ENCODE measurements around the gene CASKIN2.

CASKIN2 gene

GRCh38 chr17:75505640-75506039, 9.7 kb downstream of the CASKIN2 start:
- FAIRE-seq (peak; percentile 44), DNase-seq (ENCODE audit: low spot score) (no peak)

DNA sequence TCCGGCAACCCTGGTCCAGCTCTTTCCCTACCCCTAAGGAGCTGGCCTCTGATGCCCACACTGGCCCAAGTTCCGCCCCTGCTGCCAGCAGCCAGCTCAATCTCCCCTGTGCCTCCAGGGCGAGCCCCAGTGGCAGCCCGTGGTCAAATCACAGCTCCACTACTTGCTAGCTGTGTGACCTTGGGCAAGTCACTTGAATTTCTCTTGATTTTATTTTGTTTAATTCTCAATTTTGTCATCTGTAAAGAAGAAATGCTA, 10.3 kb downstream of the CASKIN2 start:
- DNase-seq (ENCODE audit: low spot score) (no peak), FAIRE-seq (no peak)

DNA sequence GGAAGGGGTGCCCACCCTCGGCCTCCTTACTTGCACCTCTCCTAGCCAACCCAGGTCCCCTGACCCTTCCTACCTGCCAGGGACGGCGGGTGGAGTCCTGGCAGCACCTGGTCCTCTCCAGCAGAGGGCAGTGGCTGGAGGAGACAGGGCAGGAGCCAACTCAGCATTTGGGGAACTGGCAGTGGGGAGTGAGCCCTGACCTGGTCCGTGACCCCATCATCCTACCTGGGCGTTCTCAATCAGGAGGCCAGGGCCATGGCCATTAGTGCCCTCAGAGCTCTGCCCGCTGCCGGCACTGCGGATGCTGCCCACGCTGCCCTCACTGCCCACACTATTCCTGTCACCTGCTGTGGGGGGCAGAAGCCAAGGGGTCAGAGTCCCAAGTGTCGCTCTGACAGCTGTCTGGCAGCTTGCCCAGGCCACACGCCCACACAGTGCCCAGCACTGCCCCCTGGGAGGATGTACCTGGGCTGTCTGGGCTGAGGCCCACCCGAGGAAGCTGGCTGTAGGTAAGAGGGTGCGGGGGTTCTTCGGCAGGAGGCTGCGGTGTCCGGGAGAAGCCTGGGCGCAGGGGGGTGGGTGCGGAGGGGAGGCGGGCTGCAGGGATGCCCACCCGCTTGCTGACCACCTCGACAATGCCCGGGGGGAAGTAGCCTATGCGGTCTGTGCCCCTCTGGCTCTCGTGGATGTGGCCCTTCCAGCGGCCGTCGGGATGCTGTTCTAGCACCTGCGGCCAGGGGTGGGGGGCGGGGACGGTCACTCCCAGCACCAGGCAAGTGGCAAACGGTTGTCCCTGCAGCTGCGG, 10.8 kb downstream of the CASKIN2 start:
- DNase-seq (ENCODE audit: low spot score) (peak; percentile 71), FAIRE-seq (peak; percentile 42)

DNA sequence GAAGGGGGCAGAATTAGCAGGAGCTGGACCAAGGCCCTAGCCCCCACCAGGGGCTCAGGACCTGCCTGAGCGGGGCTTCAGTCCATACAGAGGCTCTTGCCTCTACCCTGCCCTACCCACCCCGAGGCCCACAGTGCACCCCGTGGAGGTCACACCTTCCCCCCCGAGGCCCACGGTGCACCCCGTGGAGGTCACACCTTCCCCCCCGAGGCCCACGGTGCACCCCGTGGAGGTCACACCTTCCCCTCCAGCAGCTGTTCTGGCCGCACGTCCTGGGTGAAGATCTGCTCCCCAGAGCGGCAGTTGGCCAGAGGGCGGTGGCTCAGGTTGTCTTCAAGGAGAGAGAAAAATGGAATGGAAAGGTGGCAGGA, 11.4 kb downstream of the CASKIN2 start:
- DNase-seq (ENCODE audit: low spot score): no peak
- peak; percentile 90 for FAIRE-seq

- FAIRE-seq (peak; percentile 40), DNase-seq (ENCODE audit: low spot score) (no peak)
Measured at GRCh38 chr17:75503337-75503950, 11.9 kb downstream of the CASKIN2 start.

- FAIRE-seq (no peak), DNase-seq (ENCODE audit: low spot score) (no peak)
Measured at GRCh38 chr17:75502721-75503329, 12.5 kb downstream of the CASKIN2 start.

DNA sequence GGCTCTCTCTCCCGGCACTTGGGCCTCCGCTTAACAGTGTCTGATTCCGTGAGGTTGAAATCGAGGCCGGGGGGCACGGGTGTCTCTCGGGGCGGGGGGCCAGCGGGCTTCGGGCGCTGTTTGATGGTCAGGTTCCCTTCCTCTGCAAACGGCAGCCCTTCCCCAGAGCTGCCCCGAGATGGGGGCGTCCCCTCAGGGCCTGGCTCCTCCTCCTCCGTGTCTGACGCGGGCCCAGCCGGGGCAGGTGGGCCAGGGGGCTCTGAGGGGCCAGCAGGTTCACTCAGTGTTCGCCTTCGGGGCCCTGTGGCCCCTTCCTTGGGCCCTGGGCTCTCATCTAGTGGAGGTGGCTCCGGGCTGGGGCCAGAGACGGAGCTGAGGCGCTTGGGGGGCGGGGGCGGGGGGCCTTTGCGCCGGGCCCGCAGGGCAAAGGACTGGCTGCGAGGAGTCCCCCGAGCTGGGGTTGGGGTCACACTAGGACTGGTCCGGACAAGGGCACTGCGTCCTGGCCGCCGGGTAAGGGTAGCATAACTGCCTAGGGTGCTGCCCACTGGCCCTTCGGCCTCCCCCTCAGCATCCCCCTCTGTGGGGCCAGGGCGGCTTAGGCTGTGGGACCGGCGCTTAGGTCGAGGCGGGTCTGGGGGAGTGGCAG, 13.1 kb downstream of the CASKIN2 start:
- no peak for DNase-seq (ENCODE audit: low spot score)
- FAIRE-seq: no peak

DNA sequence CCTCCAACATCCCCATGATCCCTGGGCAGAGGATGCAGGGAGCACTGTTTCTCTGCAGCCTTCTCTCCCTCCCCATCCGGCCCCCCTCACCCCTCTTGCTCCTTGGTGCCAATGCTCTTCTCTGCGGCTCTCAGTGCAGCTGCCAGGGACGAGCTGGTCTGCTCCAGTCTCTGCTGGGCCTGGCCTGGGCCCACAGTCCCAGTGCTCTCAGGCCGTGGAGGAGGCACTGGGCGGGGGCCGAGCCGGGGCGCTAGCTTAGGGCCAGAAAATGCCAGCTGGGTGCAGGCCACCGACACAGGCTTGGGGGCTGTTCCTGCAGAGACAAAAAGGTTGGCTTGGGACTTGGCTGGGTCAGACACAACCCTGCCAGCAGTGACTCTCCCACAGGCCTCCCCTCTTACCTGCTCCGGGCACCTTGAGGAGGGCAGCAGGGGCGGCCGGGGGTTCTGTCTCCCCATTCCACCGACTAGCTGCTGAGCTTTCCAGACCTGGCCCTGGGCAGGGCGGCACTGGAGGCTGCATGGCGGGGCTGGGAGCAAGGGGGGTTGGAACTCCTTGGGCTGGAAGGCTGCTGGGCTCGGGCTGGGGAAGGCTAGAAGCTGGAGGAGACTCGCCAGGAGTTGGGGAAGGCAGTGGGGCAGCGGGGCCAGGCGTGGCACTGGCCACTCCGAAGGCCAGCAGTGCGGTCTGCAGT, 13.8 kb downstream of the CASKIN2 start:
- FAIRE-seq (no peak), DNase-seq (ENCODE audit: low spot score) (no peak)

DNA sequence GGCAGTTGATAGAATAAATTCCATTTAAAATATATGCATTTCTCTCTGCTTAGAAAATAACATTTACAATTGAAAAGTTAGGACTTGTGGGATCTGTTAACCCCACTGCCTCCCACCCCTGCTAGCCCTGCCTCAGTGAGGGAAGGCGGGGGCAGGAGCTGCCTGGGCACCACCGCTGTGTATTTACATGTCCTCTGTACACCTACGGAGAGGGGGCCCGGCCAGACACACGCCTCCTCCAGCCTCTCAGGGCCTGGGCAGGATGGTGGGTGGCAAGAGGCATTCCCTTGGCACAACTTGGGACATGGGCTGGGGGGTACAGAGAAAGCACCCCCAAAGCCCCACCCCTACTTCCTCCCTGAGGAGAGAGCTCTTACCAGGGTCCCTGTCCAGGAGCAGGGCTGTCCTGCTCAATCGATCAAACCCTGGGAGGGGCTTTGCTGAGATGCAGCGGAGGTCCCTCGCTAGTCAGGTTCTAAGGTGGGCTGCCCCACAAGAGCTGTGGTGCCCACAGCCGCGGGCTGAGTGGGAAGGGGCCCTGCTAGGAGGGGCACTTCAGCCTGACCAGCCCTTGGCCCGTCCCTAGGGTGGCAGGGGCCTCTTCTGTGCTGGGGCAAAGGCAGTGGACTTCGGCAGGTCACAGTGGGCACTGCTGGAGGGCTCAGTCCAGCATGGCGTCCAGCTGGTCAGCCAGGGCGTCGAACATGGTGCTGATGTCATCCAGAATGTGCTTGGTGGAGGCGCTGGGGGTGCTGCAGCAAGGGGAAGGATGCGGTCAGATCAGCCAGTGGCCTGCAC, 14.7 kb downstream of the CASKIN2 start:
- no peak for FAIRE-seq
- DNase-seq (ENCODE audit: low spot score): no peak

DNA sequence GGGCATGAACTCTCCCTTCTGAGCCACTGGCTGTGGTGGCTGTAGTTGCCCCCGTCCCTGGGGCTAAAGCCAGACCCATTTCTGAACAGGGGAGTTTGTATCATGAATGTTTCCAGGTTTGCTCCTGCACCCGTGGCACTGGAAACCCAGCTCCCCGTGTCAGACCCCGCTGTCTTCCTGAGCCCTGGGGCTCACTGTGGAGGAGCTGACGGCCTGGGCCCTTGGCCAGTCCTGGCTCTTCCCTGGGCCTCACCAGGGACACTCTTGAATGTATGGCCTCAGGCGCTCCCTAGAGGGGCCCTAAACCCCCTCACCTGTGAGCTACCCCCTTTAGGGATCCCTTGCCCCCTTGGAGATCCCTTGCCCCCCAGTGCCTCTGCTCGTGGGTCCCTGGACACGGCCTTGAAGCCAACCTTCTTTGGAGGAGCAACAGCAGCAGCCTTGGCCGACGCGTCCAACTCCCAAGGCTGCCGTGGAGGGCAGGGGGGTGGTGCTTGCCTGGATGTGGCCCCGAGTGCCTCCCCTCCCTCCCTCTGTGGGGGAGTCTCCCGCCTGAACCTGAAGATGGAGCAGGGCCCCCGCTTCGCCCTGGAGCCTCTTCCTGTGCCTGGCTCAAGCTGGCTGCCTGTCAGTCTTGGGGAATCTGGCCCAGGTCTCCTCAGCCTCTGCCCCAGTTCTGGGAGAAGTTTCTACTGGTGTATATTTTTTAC, 15.9 kb downstream of the CASKIN2 start:
- no peak for FAIRE-seq
- no peak for DNase-seq (ENCODE audit: low spot score)

DNA sequence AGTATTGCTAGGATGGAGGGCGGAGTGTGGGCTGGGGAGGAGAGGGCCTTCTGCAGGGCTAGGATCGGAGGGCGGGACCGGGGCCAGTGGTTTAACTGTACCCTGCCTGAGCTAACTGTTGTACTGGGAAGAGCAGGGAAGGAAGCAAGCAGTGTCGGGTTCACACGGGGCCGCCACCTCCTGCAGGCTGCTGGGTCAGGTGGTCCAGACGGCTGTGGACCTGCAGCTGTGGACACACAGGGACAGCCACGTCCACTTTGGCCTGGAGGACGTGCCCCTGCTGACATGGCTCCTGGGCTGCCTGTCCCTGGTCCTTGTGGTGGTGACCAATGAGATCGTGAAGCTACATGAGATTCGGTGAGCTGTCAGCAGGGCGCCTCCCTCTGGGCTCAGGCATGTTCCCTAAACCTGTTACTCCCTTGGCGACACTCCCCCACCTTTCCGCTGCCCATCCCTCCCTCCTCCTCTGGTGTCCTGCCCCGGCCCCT, 16.6 kb downstream of the CASKIN2 start:
- FAIRE-seq (peak; percentile 27), DNase-seq (ENCODE audit: low spot score) (no peak)

DNA sequence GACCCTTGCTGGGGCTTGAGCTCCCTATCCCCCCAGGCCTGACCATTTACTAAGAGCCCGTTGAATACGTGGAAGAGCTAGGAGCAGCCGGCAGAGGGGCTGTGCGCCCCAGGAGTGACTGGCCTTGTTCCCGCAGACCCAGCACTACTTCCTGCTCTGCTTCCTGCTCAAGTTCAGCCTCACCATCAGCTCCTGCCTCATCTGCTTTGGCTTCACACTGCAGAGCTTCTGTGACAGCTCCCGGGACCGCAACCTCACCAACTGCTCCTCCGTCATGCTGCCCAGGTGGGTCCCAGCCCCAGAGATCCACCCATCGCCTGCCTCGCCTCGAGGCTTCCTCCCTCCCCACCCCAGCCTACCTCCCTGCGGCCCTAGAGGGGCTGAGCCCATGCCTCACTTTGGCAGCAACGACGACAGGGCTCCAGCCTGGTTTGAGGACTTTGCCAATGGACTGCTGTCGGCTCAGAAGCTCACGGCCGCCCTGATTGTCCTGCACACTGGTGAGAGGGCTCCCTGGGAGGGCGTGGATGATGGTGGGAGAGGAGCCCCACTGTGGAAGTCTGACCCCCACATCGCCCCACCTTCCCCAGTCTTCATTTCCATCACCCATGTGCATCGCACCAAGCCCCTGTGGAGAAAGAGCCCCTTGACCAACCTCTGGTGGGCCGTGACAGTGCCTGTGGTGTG, 17.2 kb downstream of the CASKIN2 start:
- DNase-seq (ENCODE audit: low spot score) (no peak), FAIRE-seq (no peak)

GRCh38 chr17:75496005-75496404, 19.3 kb downstream of the CASKIN2 start:
- DNase-seq (ENCODE audit: low spot score) (no peak), FAIRE-seq (no peak)

- DNase-seq (ENCODE audit: low spot score) (no peak), FAIRE-seq (peak; percentile 59)
Measured at GRCh38 chr17:75494326-75494877, 20.9 kb downstream of the CASKIN2 start.

DNA sequence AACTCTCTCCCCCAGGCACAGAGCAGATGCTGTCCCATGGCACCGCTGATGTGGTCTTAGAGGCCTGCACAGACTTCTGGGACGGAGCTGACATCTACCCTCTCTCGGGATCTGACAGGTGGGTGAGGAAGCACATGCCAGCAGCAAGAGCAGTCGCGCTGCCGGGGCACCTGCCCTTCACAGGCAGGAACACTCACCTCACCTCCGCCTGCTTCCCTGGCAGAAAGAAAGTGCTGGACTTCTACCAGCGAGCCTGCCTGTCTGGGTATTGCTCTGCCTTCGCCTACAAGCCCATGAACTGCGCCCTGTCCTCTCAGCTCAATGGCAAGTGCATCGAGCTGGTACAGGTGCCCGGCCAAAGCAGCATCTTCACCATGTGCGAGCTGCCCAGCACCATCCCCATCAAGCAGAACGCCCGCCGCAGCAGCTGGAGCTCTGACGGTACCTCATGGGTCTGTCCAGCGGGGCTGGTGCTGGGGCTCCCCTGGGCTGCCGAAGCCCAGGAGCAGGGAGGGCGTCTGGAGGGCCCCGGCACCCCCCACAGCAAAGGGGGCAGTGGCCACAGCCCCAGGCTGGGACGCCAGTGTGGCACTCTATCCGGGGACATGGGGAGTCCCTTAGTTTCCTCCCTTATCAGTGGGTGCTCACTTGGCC, 21.7 kb downstream of the CASKIN2 start:
- DNase-seq (ENCODE audit: low spot score): no peak
- FAIRE-seq: no peak

DNA sequence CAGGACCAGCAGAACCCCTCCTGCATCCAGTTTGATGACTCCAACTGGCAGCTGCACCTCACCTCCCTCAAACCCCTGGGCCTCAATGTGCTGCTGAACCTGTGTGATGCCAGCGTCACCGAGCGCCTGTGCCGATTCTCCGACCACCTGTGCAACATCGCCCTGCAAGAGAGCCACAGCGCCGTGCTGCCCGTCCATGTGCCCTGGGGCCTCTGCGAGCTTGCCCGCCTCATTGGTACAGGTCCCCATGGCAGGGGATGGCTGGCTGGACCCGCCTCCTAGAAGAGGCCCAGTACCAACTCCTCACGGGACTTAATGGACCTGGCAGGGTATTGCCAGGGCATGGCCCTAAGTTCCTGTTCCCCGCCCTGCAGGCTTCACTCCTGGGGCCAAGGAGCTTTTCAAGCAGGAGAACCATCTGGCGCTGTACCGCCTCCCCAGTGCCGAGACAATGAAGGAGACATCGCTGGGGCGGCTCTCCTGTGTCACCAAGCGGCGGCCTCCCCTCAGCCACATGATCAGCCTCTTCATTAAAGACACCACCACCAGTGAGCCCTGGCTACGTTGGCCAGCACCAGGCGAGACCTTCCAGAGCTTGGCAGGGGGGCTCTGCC, 22.7 kb downstream of the CASKIN2 start:
- no peak for FAIRE-seq
- no peak for DNase-seq (ENCODE audit: low spot score)

GRCh38 chr17:75491680-75492079, 23.7 kb downstream of the CASKIN2 start:
- DNase-seq (ENCODE audit: low spot score) (no peak), FAIRE-seq (no peak)

DNA sequence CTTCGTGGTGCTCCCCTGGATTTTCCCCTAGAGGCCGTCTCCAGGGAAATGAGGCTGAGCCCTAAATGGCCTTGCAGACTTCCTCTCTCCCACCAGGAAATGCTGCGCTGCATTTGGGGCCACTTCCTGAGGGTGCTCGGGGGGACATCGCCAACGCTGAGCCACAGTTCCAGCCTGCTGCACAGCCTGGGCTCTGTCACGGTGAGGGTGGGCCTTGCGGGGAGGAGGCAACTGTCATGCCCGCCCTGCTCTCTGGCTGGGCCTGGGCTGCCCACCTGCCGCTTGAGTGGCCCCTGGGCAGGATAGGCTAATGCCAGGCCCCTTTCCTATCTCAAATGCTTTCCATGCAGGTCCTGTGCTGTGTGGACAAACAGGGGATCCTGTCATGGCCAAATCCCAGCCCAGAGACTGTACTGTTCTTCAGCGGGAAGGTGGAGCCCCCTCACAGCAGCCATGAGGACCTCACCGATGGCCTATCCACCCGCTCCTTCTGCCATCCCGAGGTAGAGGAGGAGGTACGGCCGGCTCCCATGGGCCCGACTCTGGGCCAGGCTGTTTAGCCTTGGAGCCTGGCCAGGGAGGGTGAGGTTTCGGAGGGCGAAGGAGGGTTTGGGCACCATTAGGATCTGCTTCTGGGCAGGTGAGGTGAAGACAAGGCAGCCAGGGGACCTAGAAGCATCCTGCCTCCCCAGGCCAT, 24.2 kb downstream of the CASKIN2 start:
- DNase-seq (ENCODE audit: low spot score) (no peak), FAIRE-seq (no peak)
